ENCODE data around the gene C19orf38.

GRCh38 chr19:10823690-10824089 is 24.5 kb upstream of the C19orf38 start:
- TF ChIP-seq CTCF (IDR thresholded peaks at IDR 0.05) (no peak), ZFX (IDR thresholded peaks at IDR 0.05; ENCODE audit: borderline replicate concordance) (no peak)
